Neural progenitor cell (in vitro differentiated cells): ENCODE measurements around the gene ANKRD11. TPM values are rescaled to one million over a fixed set of nuclear protein-coding genes. Genes with fewer than 3 reads are reported as not detected.

ENCODE experiments used
- DNase-seq: peaks from one replicate; pipeline ENCODE4 v3.0.0-alpha.2; 2016; ENCODE audit warnings: low spot score
- H2AFZ ChIP-seq: fragments of 200-600 bp; sonication (generic); replicated peaks from 2 replicates; pipeline ENCODE4 v1.6.1; 2016; ENCODE audit warnings: antibody characterized with exemption
- H3F3A ChIP-seq: fragments of 200-600 bp; sonication (generic); 2 replicates; pipeline ENCODE4 v1.6.1; 2016; ENCODE audit warnings: antibody characterized with exemption, low read depth
- H3K27ac ChIP-seq: fragments of 200-600 bp; sonication (generic); 2 replicates; pipeline ENCODE4 v1.5.1; 2016; ENCODE audit warnings: mild to moderate bottlenecking
- H3K27me3 ChIP-seq: fragments of 200-600 bp; sonication (generic); 2 replicates; pipeline ENCODE4 v1.6.1; 2016; ENCODE audit warnings: mild to moderate bottlenecking, moderate library complexity
- H3K36me3 ChIP-seq: fragments of 200-600 bp; sonication (generic); 2 replicates; pipeline ENCODE4 v1.5.1; 2016
- H3K4me1 ChIP-seq: fragments of 200-600 bp; sonication (generic); 2 replicates; pipeline ENCODE4 v1.6.1; 2016; ENCODE audit warnings: mixed run types
- H3K4me2 ChIP-seq: fragments of 200-600 bp; sonication (generic); 2 replicates; pipeline ENCODE4 v1.6.1; 2016
- H3K4me3 ChIP-seq: fragments of 200-600 bp; sonication (generic); 2 replicates; pipeline ENCODE4 v1.5.1; 2016
- H3K79me2 ChIP-seq: fragments of 200-600 bp; sonication (generic); 2 replicates; pipeline ENCODE4 v1.6.1; 2016; ENCODE audit warnings: low read depth
- H3K9ac ChIP-seq: fragments of 200-600 bp; sonication (generic); 2 replicates; pipeline ENCODE4 v1.6.1; 2016
- H3K9me3 ChIP-seq: fragments of 200-600 bp; sonication (generic); 2 replicates; pipeline ENCODE4 v1.5.1; 2016; ENCODE audit warnings: low read depth
- H4K20me1 ChIP-seq: fragments of 200-600 bp; sonication (generic); 2 replicates; pipeline ENCODE4 v1.6.1; 2016; ENCODE audit warnings: low read depth
- H3K27ac Mint-ChIP-seq: 3 replicates; pipeline ENCODE4 v1.8.0; 2021; ENCODE audit warnings: mixed read lengths
- H3K27me3 Mint-ChIP-seq: 2 replicates; pipeline ENCODE4 v1.8.0; 2022; ENCODE audit warnings: low read depth, mild to moderate bottlenecking, inconsistent platforms, moderate library complexity, mixed read lengths; ENCODE audit not compliant: insufficient read depth
- H3K36me3 Mint-ChIP-seq: 3 replicates; pipeline ENCODE4 v1.8.0; 2021; ENCODE audit warnings: mixed read lengths
- H3K4me1 Mint-ChIP-seq: 3 replicates; pipeline ENCODE4 v1.8.0; 2021; ENCODE audit warnings: mixed read lengths
- H3K4me3 Mint-ChIP-seq: 3 replicates; pipeline ENCODE4 v1.8.0; 2021; ENCODE audit warnings: mild to moderate bottlenecking, moderate library complexity, mixed read lengths
- H3K9me3 Mint-ChIP-seq: 3 replicates; pipeline ENCODE4 v1.8.0; 2020; ENCODE audit warnings: mixed read lengths
- EZH2 ChIP-seq: fragments of 200-600 bp; sonication (generic); IDR thresholded peaks from 2 replicates; pipeline ENCODE4 v1.6.1; 2017; ENCODE audit warnings: antibody characterized with exemption, mild to moderate bottlenecking, moderate library complexity
- EZH2phosphoT487 ChIP-seq: fragments of 200-600 bp; sonication (generic); IDR thresholded peaks from 2 replicates; pipeline ENCODE4 v1.6.1; 2017; ENCODE audit warnings: antibody characterized with exemption
- total RNA-seq: library from RNA; depleted of rRNA; stranded (reverse); fragments of >200 nt; gene quantifications from 2 replicates; pipeline ENCODE4 v1.2.3, GENCODE V29; 2015; ENCODE audit warnings: low replicate concordance
- TF ChIP-seq, protein P1 (sequence below): fragments of 200-600 bp; sonication (generic); IDR thresholded peaks from 2 replicates; pipeline ENCODE4 v1.5.1; 2017; ENCODE audit warnings: antibody characterized with exemption, mild to moderate bottlenecking

Gene ANKRD11
- total RNA-seq, 1 donor from 2014 or later, result 47.3 TPM

DNA sequence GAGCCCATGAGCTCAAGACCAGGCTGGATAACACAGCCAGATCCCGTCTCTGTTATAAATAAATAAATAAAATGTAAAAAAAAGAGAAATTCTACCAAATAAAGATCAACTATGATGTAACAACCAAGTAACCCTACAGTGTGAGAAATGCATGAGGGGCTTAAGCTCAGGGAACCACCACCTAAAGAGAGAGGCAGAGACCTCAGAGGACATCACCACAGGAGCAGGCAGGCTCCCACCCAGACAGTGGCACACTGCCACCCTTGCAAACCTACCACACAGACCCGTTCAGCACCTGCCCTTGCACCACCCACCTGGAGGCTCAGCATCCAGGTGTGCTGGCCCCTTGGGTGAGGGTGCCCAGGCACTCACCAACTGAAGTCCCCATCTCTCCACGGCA lies 45.6 kb downstream of the ANKRD11 start:
- no peaks in the 10 kb centered on the region for H3K9me3 Mint-ChIP-seq
- no peak overlapping the region for H3K4me3 ChIP-seq
- peaks cover 100% of the 10 kb centered on the region for H4K20me1 ChIP-seq
- peak overlapping the region; percentile 54 for H3K27ac ChIP-seq
- peaks cover 49% of the 10 kb centered on the region for H3K4me1 ChIP-seq
- no peak for TF ChIP-seq EZH2phosphoT487
- no peak for TF ChIP-seq EZH2
- TF ChIP-seq, protein P1, sequence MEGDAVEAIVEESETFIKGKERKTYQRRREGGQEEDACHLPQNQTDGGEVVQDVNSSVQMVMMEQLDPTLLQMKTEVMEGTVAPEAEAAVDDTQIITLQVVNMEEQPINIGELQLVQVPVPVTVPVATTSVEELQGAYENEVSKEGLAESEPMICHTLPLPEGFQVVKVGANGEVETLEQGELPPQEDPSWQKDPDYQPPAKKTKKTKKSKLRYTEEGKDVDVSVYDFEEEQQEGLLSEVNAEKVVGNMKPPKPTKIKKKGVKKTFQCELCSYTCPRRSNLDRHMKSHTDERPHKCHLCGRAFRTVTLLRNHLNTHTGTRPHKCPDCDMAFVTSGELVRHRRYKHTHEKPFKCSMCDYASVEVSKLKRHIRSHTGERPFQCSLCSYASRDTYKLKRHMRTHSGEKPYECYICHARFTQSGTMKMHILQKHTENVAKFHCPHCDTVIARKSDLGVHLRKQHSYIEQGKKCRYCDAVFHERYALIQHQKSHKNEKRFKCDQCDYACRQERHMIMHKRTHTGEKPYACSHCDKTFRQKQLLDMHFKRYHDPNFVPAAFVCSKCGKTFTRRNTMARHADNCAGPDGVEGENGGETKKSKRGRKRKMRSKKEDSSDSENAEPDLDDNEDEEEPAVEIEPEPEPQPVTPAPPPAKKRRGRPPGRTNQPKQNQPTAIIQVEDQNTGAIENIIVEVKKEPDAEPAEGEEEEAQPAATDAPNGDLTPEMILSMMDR, result no peak
- H2AFZ ChIP-seq, result no peak overlapping the region
- no peak for DNase-seq
- H3K4me2 ChIP-seq, result no peak overlapping the region
- peaks cover 67% of the 10 kb centered on the region for H3K4me1 Mint-ChIP-seq
- H3F3A ChIP-seq, result peaks cover 13% of the 10 kb centered on the region
- no peak overlapping the region for H3K27ac Mint-ChIP-seq
- H3K9ac ChIP-seq, result no peak overlapping the region
- no peak overlapping the region for H3K4me3 Mint-ChIP-seq
- H3K27me3 Mint-ChIP-seq, result peaks cover 12% of the 10 kb centered on the region
- peaks cover 100% of the 10 kb centered on the region for H3K79me2 ChIP-seq
- H3K9me3 ChIP-seq, result no peaks in the 10 kb centered on the region
- peaks cover 8% of the 10 kb centered on the region for H3K36me3 Mint-ChIP-seq
- H3K27me3 ChIP-seq, result no peaks in the 10 kb centered on the region
- no peaks in the 10 kb centered on the region for H3K36me3 ChIP-seq

DNA sequence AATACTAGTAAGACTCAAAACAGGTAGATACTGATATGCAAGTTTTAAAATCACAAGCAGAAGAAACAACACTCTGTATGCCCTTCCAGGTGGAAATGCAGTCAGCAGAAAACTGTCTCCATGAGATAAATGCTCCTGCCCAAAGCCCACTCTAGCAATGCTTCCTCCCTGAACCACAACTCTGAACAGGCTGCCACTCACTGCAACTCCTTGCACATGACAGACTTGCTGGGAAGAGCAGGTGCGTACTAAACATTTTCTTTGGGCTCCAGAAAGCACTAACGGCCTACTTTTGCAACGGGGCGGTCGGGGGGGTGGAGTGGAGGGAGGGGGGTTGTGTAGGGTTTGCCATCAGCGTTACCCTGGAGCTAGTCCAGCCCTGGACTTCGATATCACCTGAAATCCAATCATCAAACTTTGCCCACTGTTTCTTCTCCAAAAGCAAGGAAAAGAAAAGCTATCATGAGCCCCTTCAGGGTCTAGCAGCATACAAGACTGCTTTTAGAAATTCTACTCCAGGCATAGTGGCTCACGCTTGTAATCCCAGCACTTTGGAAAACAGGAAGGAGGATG lies 46.1 kb downstream of the ANKRD11 start:
- Histone ChIP-seq H3K9me3 (no peaks in the 10 kb centered on the region), H3K79me2 (peaks cover 100% of the 10 kb centered on the region), H3K4me2 (no peak overlapping the region), H3K27ac (peak overlapping the region; percentile 54), H3F3A (peaks cover 13% of the 10 kb centered on the region), H3K4me1 (peaks cover 49% of the 10 kb centered on the region), H4K20me1 (peaks cover 100% of the 10 kb centered on the region), H3K9ac (no peak overlapping the region), H3K27me3 (no peaks in the 10 kb centered on the region), H2AFZ (no peak overlapping the region), H3K36me3 (no peaks in the 10 kb centered on the region), H3K4me3 (no peak overlapping the region)
- no peaks in the 10 kb centered on the region for H3K9me3 Mint-ChIP-seq
- DNase-seq, result no peak
- no peak overlapping the region for H3K4me3 Mint-ChIP-seq
- peak overlapping the region; percentile 64 for H3K27ac Mint-ChIP-seq
- H3K36me3 Mint-ChIP-seq, result peaks cover 8% of the 10 kb centered on the region
- H3K4me1 Mint-ChIP-seq, result peaks cover 67% of the 10 kb centered on the region
- TF ChIP-seq EZH2phosphoT487, result no peak
- TF ChIP-seq, protein P1, result no peak
- no peak for TF ChIP-seq EZH2
- peaks cover 10% of the 10 kb centered on the region for H3K27me3 Mint-ChIP-seq

DNA sequence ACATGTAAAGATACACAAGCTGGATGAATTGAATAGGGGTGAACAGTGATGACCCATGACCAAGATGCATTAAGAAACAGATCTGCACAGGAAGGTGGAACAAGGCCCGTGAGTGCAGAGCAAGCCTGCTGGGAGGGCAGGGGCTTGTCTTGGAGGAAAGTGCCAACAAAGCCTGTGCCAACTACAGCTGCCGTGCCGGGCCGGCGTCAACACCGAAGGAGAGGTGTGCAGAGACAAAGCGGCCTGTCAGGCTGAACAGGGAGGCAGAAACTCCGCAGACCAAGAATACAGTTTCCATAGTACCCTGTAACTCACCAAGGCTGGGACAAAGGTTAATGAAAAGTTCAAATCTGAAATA lies 46.7 kb downstream of the ANKRD11 start:
- Mint-ChIP-seq H3K9me3 (no peaks in the 10 kb centered on the region), H3K4me3 (no peak overlapping the region), H3K4me1 (peaks cover 67% of the 10 kb centered on the region), H3K27ac (peak overlapping the region; percentile 64), H3K36me3 (peaks cover 6% of the 10 kb centered on the region), H3K27me3 (peaks cover 10% of the 10 kb centered on the region)
- Histone ChIP-seq H3K27me3 (no peaks in the 10 kb centered on the region), H3K36me3 (no peaks in the 10 kb centered on the region), H3K79me2 (peaks cover 100% of the 10 kb centered on the region), H4K20me1 (peaks cover 100% of the 10 kb centered on the region), H2AFZ (no peak overlapping the region), H3K9ac (no peak overlapping the region), H3K4me1 (peaks cover 49% of the 10 kb centered on the region), H3F3A (peaks cover 13% of the 10 kb centered on the region), H3K9me3 (no peaks in the 10 kb centered on the region), H3K4me3 (no peak overlapping the region), H3K27ac (peak overlapping the region; percentile 54), H3K4me2 (peak overlapping the region; percentile 30)
- TF ChIP-seq EZH2 (no peak), EZH2phosphoT487 (no peak)
- TF ChIP-seq, protein P1, result no peak
- DNase-seq, result no peak
